Stimulated activated CD8-positive, alpha-beta memory T cell treated with anti-CD3 and anti-CD28 coated beads, Interleukin-4, amount 100 ng/mL, for 4 hours (primary cell): ENCODE data around the gene TANC1.

Experiments
- DNase-seq, 2 donors: peaks; one replicate each; pipeline ENCODE4 v3.0.0-alpha.2; 2020; ENCODE audit warnings: low read depth in 2 of 2, low spot score in 1 of 2

The TANC1 gene

DNA sequence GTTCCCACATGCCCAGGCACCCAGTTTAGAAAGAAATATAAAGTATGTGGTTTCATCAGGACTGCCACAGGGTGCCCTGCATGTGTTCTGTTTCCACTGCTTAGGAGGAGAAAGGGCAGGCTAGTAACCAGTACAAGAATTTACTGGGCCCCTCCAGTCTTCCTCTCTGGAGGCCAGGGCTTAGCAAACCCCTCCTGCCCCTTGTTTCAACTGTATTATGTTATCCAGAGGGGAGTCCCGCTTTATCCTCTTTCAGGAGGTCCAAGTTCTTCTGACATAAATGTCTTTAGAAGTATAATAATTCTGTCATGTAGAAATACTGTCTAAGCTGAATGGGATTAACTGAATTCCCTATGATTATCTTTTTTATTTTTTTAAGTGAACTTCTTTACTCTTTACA lies 185.9 kb downstream of the TANC1 start:
- DNase-seq = no peak

DNA sequence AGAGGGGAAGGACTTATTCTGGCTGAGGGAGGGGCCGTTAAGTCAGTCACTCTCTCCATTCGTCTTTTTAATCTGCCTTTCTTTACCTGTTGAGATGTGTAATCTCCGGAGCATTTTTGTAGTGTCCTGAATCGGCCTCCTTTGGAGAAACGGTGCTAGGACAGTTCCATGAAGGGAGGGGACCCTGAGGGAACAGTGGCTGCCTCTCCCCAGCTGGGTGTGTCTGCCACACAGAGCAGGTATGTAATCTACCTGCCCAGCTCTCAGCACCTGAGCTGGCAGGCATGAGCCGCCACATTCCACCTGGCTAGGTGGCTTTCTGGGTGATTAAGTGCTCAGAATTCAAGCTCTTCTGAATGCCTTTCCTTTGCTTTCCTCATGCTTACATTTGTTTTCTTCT lies 186.9 kb downstream of the TANC1 start:
- DNase-seq = no peak

DNA sequence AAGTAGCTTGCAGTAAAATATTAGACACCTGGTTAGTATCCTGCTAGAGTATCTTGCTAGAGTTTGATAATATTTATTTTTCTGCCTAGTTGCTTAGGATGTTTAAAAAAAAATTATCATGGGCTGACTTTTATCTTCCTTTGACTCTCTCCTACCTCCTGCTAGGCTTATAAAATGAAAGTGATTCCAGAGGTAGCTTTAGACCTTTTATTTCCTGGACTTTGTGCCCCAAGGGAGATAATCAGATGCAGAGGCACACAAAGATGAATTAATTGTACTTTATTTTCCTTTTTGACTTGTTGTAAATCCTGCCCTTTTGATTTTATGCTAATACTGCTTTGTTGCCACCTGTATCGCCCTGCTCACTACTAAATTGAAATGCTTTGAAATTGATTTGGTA lies 187.4 kb downstream of the TANC1 start:
- no peak for DNase-seq

DNA sequence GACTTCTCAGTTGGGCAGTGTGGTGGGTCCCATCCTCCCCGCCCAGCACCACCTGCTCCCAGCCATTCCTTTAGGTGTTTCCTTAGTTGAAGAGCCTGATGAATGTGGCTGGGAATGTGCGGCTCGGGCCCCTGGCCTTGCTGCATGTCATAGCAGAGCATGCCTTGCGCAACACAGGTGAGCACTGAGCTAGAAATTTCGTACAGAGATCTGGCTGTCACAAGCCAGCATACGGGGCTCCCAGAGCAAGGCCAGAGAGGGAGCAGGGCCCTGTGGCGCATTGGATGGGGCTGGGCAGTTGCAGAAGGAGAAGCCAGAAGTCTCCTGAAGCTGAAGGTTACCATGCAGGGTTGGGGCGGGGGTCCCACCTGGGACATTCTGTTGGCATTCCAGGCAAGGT lies 188.4 kb downstream of the TANC1 start:
- DNase-seq = no peak

DNA sequence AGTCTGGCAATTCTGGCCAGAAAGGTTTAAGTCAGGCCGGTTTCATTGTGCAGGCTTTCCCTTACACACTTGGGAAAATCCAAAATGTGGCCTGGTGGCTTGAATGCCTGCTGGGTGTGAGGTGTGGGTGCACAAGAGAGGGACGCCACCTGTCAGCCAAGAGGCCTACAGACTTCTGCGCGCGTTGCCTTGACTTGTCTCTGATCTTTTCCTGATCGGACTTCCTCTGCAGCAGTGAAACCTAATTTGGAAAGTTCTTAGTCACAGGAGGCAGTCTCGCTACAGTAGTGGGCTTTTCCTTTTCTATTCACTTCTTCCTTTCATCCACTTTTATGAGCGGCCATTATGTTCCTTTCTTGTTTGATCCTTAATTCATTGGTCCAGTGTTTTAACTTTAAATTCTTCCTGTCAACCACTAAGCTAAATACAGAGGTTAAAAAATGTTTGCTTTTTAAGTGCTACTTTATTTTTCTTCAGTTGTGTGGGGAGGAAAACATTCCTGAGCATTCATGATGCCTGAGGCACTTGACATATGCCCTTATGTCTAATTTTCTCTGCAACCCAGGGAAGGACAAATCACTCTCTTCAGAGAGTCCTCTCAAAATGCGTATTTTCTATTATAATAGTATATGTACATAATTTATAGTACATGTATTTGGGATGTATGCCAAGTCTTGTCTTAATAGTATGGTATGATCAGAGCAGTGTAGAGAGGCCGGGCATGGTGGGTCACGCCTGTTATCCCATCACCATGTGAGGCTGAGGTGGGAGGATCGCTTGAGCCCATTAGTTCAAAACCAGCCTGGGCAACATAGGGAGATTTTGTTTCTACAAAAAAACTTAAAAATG lies 189.1 kb downstream of the TANC1 start:
- DNase-seq = no peak

DNA sequence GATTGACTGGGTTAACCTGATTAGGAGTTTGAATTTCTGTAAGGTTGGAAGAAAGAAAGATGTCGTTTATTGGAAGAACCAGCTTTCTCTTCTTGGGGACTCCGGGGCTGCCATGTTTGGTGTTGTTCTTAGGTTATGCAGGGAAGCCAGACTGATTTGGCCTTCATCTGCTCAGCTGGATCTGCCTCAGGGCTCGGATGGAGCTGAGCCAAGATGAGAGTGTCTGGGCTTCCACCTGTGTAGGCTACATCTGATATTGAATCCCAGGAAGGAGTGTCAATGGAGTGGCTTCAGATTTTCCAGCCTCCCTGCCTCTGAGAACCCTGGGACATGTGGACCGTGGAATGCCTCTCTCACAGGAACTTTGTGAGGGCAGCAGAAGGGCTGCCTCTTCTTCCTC lies 192.0 kb downstream of the TANC1 start:
- no peak for DNase-seq

DNA sequence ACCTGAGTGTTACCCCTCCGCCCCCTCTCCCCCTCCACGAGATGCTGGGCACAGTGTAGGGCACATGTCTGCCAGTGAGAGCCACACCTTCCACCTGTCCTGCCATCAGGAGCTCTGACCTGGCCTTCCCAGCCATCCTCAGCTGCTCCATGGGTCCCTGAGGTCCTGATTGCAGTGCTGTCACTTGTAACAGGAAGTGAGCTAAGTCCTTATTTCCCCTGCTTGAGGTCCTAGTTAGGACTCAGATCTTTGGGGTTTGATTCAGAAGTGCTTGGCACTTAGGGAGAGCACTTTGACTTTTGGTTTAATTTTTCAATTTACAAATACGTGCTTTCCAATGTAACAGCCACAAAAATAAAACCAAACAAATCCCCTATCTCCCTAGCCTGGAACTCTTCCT lies 192.5 kb downstream of the TANC1 start:
- no peak for DNase-seq

- DNase-seq = no peak
Measured at GRCh38 chr2:159163930-159164329, 195.5 kb downstream of the TANC1 start.

DNA sequence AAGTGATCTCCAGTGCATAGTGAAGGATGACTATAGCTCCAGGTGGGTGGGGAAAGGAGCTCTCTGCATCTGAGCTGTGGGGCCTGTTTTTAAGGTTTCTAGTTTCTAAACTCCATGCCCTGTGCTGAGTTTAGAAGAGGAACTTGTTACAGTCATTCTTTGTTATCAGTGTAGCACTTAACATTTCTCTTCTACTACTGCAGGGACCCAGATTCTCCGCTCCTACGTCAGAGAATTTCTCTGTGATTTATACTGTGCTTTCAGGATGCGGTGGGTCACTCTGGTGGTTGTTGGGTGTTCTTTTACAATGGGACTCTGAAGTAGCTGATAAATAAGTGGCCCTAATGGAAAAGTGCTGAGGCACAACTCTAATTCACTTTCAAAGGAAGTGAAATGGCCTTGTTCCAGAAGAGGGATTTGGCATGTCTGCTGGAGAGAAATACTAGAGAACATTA lies 196.0 kb downstream of the TANC1 start:
- no peak for DNase-seq

DNA sequence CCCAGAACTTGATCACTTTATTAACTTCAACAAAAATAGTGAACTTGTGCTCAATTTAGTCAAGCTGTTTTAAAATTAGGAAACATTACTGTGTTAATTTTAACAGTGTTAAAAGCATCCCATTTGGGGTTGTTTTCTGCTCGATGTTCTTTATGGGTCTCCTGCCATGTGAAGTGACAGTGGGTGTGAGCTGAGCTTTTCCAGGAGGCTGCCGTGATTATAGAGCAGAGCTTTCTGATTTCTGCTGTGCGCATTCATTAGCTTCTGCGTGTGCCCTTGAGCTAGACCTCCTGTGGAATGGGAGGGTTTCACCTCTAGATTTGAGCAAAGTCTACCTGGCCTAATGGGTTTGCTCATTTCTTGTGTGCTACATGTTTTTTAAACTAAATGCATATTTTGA lies 196.6 kb downstream of the TANC1 start:
- DNase-seq = no peak

- no peak for DNase-seq
Measured at GRCh38 chr2:159168707-159169106, 200.3 kb downstream of the TANC1 start.

- no peak for DNase-seq
Measured at GRCh38 chr2:159169187-159169586, 200.7 kb downstream of the TANC1 start.

DNA sequence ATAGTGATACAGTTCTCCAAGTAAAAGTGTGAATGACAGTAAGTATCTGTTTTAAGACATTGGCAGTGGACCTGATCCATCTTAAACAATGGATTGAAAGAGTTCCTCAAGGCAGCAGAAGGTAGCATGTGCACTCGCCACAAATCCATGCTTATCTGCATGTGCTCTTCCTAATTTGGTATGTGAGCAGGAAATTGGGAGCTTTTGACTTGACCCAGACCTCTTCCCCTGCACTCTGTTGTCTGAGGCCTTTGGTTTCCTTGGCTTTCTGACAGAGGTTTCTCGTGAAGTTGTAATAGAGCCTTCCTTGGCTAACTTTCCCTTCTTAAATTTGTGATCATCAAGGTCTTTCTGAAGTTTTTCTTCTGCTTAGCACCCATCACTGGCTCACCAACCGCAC lies 204.0 kb downstream of the TANC1 start:
- no peak for DNase-seq

GRCh38 chr2:159174759-159175158 lies 206.3 kb downstream of the TANC1 start:
- no peak for DNase-seq

- DNase-seq = no peak
Measured at GRCh38 chr2:159175182-159175581, 206.7 kb downstream of the TANC1 start.

GRCh38 chr2:159175927-159176326 lies 207.5 kb downstream of the TANC1 start:
- no peak for DNase-seq

GRCh38 chr2:159176555-159176954 lies 208.1 kb downstream of the TANC1 start:
- no peak for DNase-seq

- no peak for DNase-seq
Measured at GRCh38 chr2:159177357-159177756, 208.9 kb downstream of the TANC1 start.

GRCh38 chr2:159177957-159178356 lies 209.5 kb downstream of the TANC1 start:
- no peak for DNase-seq

- no peak for DNase-seq
Measured at GRCh38 chr2:159179096-159179495, 210.7 kb downstream of the TANC1 start.

- DNase-seq = no peak
Measured at GRCh38 chr2:159179696-159180095, 211.3 kb downstream of the TANC1 start.

- DNase-seq = no peak
Measured at GRCh38 chr2:159183346-159183745, 214.9 kb downstream of the TANC1 start.
